WTC11 (cell line): ENCODE measurements around the gene EHD3.

Experiments used
- CTCF ChIP-seq: fragments of 200-600 bp; IDR thresholded peaks from 2 replicates; pipeline ENCODE4 v1.8.0; 2022; ENCODE audit warnings: antibody characterized with exemption
- ELF4 ChIP-seq: sonication (generic); formaldehyde crosslinking; IDR thresholded peaks from 2 replicates; pipeline ENCODE4 v1.8.1; 2022; ENCODE audit warnings: low read depth, mild to moderate bottlenecking, moderate library complexity, missing genetic modification reagents
- FOXJ3 ChIP-seq: sonication (generic); formaldehyde crosslinking; IDR thresholded peaks from 2 replicates; pipeline ENCODE4 v1.9.0; 2021; ENCODE audit warnings: missing genetic modification reagents, mild to moderate bottlenecking, borderline replicate concordance
- GTF2I ChIP-seq: fragments of 250-450 bp; sonication (Bioruptor Pico); conservative IDR thresholded peaks from 2 replicates; pipeline ENCODE4 v1.4.0; 2021; ENCODE audit warnings: mild to moderate bottlenecking
- HMGA2 ChIP-seq: fragments of 250-450 bp; sonication (Bioruptor Pico); IDR thresholded peaks from 2 replicates; pipeline ENCODE4 v1.4.0; 2021; ENCODE audit warnings: mild to moderate bottlenecking, moderate library complexity
- MYBL2 ChIP-seq: sonication (generic); formaldehyde crosslinking; IDR thresholded peaks from 2 replicates; pipeline ENCODE4 v1.8.1; 2023; ENCODE audit warnings: mild to moderate bottlenecking, moderate library complexity, missing genetic modification reagents
- SP1 ChIP-seq: sonication (generic); formaldehyde crosslinking; conservative IDR thresholded peaks from 2 replicates; pipeline ENCODE4 v1.8.1; 2022; ENCODE audit warnings: missing genetic modification reagents
- TEAD1 ChIP-seq: sonication (generic); formaldehyde crosslinking; IDR thresholded peaks from 2 replicates; pipeline ENCODE4 v1.8.0; 2022; ENCODE audit warnings: mild to moderate bottlenecking, missing genetic modification reagents
- ZNF317 ChIP-seq: sonication (generic); formaldehyde crosslinking; IDR thresholded peaks from 2 replicates; pipeline ENCODE4 v1.8.1; 2023; ENCODE audit warnings: low read depth, mild to moderate bottlenecking, moderate library complexity, missing genetic modification reagents, borderline replicate concordance
- TF ChIP-seq, protein P1 (sequence below): sonication (generic); formaldehyde crosslinking; IDR thresholded peaks from 2 replicates; pipeline ENCODE4 v1.8.0; 2022; ENCODE audit warnings: mild to moderate bottlenecking, missing genetic modification reagents
- TF ChIP-seq, protein P2 (sequence below): sonication (generic); formaldehyde crosslinking; IDR thresholded peaks from 2 replicates; pipeline ENCODE4 v1.8.0; 2022; ENCODE audit warnings: missing genetic modification reagents

DNA sequence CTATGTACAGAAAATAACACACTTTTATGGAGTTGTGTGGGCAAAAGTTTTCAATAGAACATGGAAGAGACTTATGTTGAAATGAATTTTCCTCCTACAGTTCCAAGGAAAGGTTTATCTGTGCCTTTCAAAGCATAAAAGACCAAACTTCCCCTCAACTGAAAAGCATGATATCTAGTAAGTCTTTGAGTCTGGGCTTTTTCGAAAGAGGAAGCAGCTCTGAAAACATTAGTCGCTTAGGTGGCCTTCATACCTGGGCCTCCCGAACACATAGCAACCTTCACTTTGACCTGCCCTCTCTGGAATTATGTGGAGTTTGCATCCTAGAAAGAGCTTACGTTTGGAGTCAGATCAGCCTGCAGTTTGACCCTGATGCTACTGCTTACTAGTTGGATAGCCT is 11.9 kb upstream of the EHD3 start:
- TF ChIP-seq CTCF (no peak), SP1 (no peak), MYBL2 (CRISPR knock-in tag) (no peak), ZNF317 (CRISPR knock-in tag) (no peak), ELF4 (CRISPR knock-in tag) (no peak), GTF2I (CRISPR knock-in tag) (no peak), HMGA2 (CRISPR knock-in tag) (no peak), TEAD1 (no peak), FOXJ3 (CRISPR knock-in tag) (no peak)
- TF ChIP-seq, protein P1, sequence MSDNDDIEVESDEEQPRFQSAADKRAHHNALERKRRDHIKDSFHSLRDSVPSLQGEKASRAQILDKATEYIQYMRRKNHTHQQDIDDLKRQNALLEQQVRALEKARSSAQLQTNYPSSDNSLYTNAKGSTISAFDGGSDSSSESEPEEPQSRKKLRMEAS (CRISPR knock-in tag): no peak
- TF ChIP-seq, protein P2, sequence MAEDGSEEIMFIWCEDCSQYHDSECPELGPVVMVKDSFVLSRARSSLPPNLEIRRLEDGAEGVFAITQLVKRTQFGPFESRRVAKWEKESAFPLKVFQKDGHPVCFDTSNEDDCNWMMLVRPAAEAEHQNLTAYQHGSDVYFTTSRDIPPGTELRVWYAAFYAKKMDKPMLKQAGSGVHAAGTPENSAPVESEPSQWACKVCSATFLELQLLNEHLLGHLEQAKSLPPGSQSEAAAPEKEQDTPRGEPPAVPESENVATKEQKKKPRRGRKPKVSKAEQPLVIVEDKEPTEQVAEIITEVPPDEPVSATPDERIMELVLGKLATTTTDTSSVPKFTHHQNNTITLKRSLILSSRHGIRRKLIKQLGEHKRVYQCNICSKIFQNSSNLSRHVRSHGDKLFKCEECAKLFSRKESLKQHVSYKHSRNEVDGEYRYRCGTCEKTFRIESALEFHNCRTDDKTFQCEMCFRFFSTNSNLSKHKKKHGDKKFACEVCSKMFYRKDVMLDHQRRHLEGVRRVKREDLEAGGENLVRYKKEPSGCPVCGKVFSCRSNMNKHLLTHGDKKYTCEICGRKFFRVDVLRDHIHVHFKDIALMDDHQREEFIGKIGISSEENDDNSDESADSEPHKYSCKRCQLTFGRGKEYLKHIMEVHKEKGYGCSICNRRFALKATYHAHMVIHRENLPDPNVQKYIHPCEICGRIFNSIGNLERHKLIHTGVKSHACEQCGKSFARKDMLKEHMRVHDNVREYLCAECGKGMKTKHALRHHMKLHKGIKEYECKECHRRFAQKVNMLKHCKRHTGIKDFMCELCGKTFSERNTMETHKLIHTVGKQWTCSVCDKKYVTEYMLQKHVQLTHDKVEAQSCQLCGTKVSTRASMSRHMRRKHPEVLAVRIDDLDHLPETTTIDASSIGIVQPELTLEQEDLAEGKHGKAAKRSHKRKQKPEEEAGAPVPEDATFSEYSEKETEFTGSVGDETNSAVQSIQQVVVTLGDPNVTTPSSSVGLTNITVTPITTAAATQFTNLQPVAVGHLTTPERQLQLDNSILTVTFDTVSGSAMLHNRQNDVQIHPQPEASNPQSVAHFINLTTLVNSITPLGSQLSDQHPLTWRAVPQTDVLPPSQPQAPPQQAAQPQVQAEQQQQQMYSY (CRISPR knock-in tag): no peak
